H1 (cell line): ENCODE measurements around the gene IDI2. TPM values are rescaled to one million over a fixed set of nuclear protein-coding genes. Genes with fewer than 3 reads are reported as not detected.

Experiments
- ATF2 ChIP-seq: IDR thresholded peaks from 2 replicates; pipeline ENCODE4 v1.6.1; 2012; ENCODE audit warnings: low read length, inconsistent platforms
- polyA plus RNA-seq, 7 experiments: library from polyadenylated mRNA; depleted of rRNA in 3 of 7; stranded (reverse) in 5 of 7; unstranded in 2 of 7; fragments of >200 nt in 5 of 7; fragments of 200-250 nt in 2 of 7; gene quantifications; 1 replicate in 5 of 7; 2 replicates in 1 of 7; 4 replicates in 1 of 7; pipeline versions ENCODE4 v1.2.1 to v1.2.3, GENCODE V29; 2011 to 2013; ENCODE audit warnings: missing spikeins in 2 of 7, mixed read lengths in 2 of 7
- total RNA-seq: library from RNA; stranded (reverse); fragmentation: NEBNext Ultra II Directional; extraction: Animal tissue kit (Norgen Biotek cat#: 25700); gene quantifications from 2 replicates; pipeline ENCODE4 v1.2.1, GENCODE V29; 2021

The IDI2 gene
- total and polyA plus RNA-seq, 2 of the 8 experiments (the other 6 are each of a cell fraction or from before 2014, with no cell fraction given) = not detected

DNA sequence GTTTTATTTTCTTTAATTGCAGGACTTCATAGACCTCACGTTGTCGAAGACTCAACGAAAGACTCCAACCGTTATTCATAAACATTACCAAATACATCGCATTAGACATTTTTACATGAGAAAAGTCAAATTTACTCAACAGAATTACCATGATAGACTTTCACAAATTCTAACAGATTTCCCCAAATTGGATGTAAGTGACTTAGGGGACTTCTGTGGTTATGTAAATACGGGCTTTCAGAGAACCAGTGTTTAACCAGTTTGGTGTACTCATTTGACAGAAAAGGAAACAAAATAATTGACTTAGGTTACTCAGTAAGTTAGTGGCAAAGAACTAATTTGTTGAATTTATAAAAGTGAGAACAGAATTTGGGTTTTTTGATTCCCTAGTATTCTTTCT lies 33.2 kb downstream of the IDI2 start (continued):
- TF ChIP-seq ATF2 = no peak
